ENCODE measurements around the gene DEFB114.

GRCh38 chr6:49988900-49989299, 24.9 kb upstream of the DEFB114 start:
- TF ChIP-seq CTCF (IDR thresholded peaks at IDR 0.05; ENCODE audit: insufficient read depth, low read length): no peak
- no peak for TF ChIP-seq REST (IDR thresholded peaks at IDR 0.05; ENCODE audit: insufficient replicate concordance, low read depth)
- no peak for TF ChIP-seq POLR2AphosphoS5 (IDR thresholded peaks at IDR 0.05; ENCODE audit: low read depth)
- no peak for TF ChIP-seq SPI1 (IDR thresholded peaks at IDR 0.05; ENCODE audit: borderline replicate concordance, low read depth)

Data from HL-60 (cell line).